Tibial nerve (tissue), 4 donors: ENCODE data around the gene RBM20.

Source experiments
- CTCF ChIP-seq, 5 experiments: fragments of 200-600 bp in 3 of 5; fragments of 450-650 bp in 2 of 5; sonication (generic) in 3 of 5; IDR thresholded peaks; one replicate each; pipeline ENCODE4 v1.5.1; 2016 to 2019; ENCODE audit warnings: antibody characterized with exemption in 5 of 5, mild to moderate bottlenecking in 3 of 5, moderate library complexity in 2 of 5
- EP300 ChIP-seq, 2 donors: sonication (generic); formaldehyde crosslinking; IDR thresholded peaks; one replicate each; pipeline ENCODE4 v1.6.1; 2017; ENCODE audit warnings: antibody characterized with exemption in 2 of 2, mild to moderate bottlenecking in 1 of 2
- POLR2A ChIP-seq, 2 donors: fragments of 450-650 bp; IDR thresholded peaks; one replicate each; pipeline ENCODE4 v1.6.1; 2017; ENCODE audit warnings: antibody characterized with exemption in 2 of 2, mild to moderate bottlenecking in 2 of 2, moderate library complexity in 2 of 2

- TF ChIP-seq CTCF (IDR thresholded peaks at IDR 0.05) (no peak), EP300 (IDR thresholded peaks at IDR 0.05) (no peak), POLR2A (IDR thresholded peaks at IDR 0.05) (no peak)
Observed at GRCh38 chr10:110825508-110825907, 181.4 kb downstream of the RBM20 start.
